Measurements from ENCODE around the gene RASGRP1.

DNA sequence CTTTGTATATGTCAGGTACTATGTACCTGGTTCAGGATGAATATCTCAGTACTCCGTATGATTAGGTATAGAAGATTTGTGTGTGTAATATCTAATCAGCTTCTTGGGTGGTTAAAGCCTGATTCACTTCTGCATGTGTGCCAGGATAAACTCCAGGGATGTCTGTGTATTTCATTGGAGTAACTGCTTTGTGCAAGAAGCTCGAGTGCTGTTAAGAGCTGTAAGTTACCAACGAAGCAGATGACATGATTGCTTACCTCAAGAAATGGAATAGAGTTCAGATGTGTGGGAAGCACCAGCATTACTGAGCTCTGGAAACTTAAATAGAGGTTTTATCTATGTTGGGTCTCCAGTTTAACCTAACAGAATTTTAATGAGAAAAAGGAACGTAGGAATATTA lies 87.0 kb downstream of the RASGRP1 start:
- TF ChIP-seq SP1 (CRISPR knock-in tag; conservative IDR thresholded peaks at IDR 0.05): no peak
- no peak for TF ChIP-seq ZNF138 (CRISPR knock-in tag; conservative IDR thresholded peaks at IDR 0.05)
- TF ChIP-seq ELF4 (CRISPR knock-in tag; IDR thresholded peaks at IDR 0.05; ENCODE audit: low read depth): no peak
- no peak for TF ChIP-seq FOXK1 (CRISPR knock-in tag; IDR thresholded peaks at IDR 0.05)
